Neuron (in vitro differentiated cells): ENCODE data around the gene CLUH.
"Not testable (repeated sequence)": the region's sequence is repeated elsewhere in the genome, so short reads cannot be mapped to it uniquely, and the experiment has no call there.

ENCODE experiments used
- H2AFZ ChIP-seq: one replicate; pipeline ENCODE4 v1.6.1; 2013; ENCODE audit warnings: low read depth, mild to moderate bottlenecking, inconsistent platforms, low read length, moderate library complexity
- H3K27me3 ChIP-seq: one replicate; pipeline ENCODE4 v1.6.1; 2013; ENCODE audit warnings: low read length; ENCODE audit not compliant: insufficient read depth
- H3K36me3 ChIP-seq: one replicate; pipeline ENCODE4 v1.6.1; 2013; ENCODE audit warnings: low read length; ENCODE audit not compliant: insufficient read depth
- H3K4me1 ChIP-seq: one replicate; pipeline ENCODE4 v1.6.1; 2013; ENCODE audit warnings: low read length; ENCODE audit not compliant: insufficient read depth
- H3K4me3 ChIP-seq: 2 replicates; pipeline ENCODE4 v1.5.1; 2013; ENCODE audit warnings: mild to moderate bottlenecking, low read length, moderate library complexity
- H3K9me3 ChIP-seq: one replicate; pipeline ENCODE4 v1.6.1; 2013; ENCODE audit warnings: low read length

The CLUH gene

GRCh38 chr17:2703181-2703580 lies 8.4 kb downstream of the CLUH start:
- Histone ChIP-seq H3K36me3 (peaks cover 39% of the 10 kb centered on the region), H3K4me1 (no peaks in the 10 kb centered on the region), H2AFZ (no peak overlapping the region), H3K9me3 (no peaks in the 10 kb centered on the region), H3K27me3 (no peaks in the 10 kb centered on the region), H3K4me3 (no peak overlapping the region)

- no peak overlapping the region for H3K4me3 ChIP-seq
- no peak overlapping the region for H2AFZ ChIP-seq
- H3K4me1 ChIP-seq, result no peaks in the 10 kb centered on the region
- peaks cover 47% of the 10 kb centered on the region for H3K36me3 ChIP-seq
- no peaks in the 10 kb centered on the region for H3K27me3 ChIP-seq
- no peaks in the 10 kb centered on the region for H3K9me3 ChIP-seq
These were observed 9.4 kb downstream of the CLUH start for GRCh38 chr17:2701996-2702741.

GRCh38 chr17:2701161-2701995 lies 10.2 kb downstream of the CLUH start:
- no peak overlapping the region for H2AFZ ChIP-seq
- H3K27me3 ChIP-seq, result no peaks in the 10 kb centered on the region
- H3K36me3 ChIP-seq, result peaks cover 51% of the 10 kb centered on the region
- H3K9me3 ChIP-seq, result no peaks in the 10 kb centered on the region
- H3K4me1 ChIP-seq, result no peaks in the 10 kb centered on the region
- H3K4me3 ChIP-seq, result no peak overlapping the region

GRCh38 chr17:2700491-2701141 lies 10.9 kb downstream of the CLUH start:
- H3K4me1 ChIP-seq, result no peaks in the 10 kb centered on the region
- H3K9me3 ChIP-seq, result no peaks in the 10 kb centered on the region
- H2AFZ ChIP-seq, result no peak overlapping the region
- H3K27me3 ChIP-seq, result no peaks in the 10 kb centered on the region
- H3K36me3 ChIP-seq, result peaks cover 55% of the 10 kb centered on the region
- H3K4me3 ChIP-seq, result no peak overlapping the region

GRCh38 chr17:2700030-2700490 lies 11.5 kb downstream of the CLUH start:
- no peaks in the 10 kb centered on the region for H3K27me3 ChIP-seq
- no peaks in the 10 kb centered on the region for H3K9me3 ChIP-seq
- H2AFZ ChIP-seq, result no peak overlapping the region
- no peak overlapping the region for H3K4me3 ChIP-seq
- H3K36me3 ChIP-seq, result peaks cover 60% of the 10 kb centered on the region
- no peaks in the 10 kb centered on the region for H3K4me1 ChIP-seq

- not testable (repeated sequence) for H3K4me1 ChIP-seq, H3K27me3 ChIP-seq, H3K4me3 ChIP-seq, H3K9me3 ChIP-seq, H2AFZ ChIP-seq
- peaks cover 62% of the 10 kb centered on the region for H3K36me3 ChIP-seq
These were observed 12.3 kb downstream of the CLUH start for GRCh38 chr17:2699216-2699805.

- H3K36me3 ChIP-seq, result peaks cover 57% of the 10 kb centered on the region
- H3K4me3 ChIP-seq, result no peak overlapping the region
These were observed 13.9 kb downstream of the CLUH start for GRCh38 chr17:2697611-2698162.

GRCh38 chr17:2695961-2696760 lies 15.4 kb downstream of the CLUH start:
- H3K9me3 ChIP-seq, result no peaks in the 10 kb centered on the region
- no peaks in the 10 kb centered on the region for H3K27me3 ChIP-seq
- no peaks in the 10 kb centered on the region for H3K4me1 ChIP-seq
- H3K36me3 ChIP-seq, result peaks cover 53% of the 10 kb centered on the region
- H3K4me3 ChIP-seq, result no peak overlapping the region
- H2AFZ ChIP-seq, result no peak overlapping the region

More at GRCh38 chr17:2697611-2698162, 13.9 kb downstream of the CLUH start:
- Histone ChIP-seq H2AFZ (no peak overlapping the region), H3K4me1 (no peaks in the 10 kb centered on the region), H3K9me3 (no peaks in the 10 kb centered on the region), H3K27me3 (no peaks in the 10 kb centered on the region)

- Histone ChIP-seq H3K36me3 (peaks cover 46% of the 10 kb centered on the region), H3K27me3 (no peaks in the 10 kb centered on the region), H3K9me3 (no peaks in the 10 kb centered on the region)
These were observed 16.2 kb downstream of the CLUH start for GRCh38 chr17:2695243-2695960.

GRCh38 chr17:2694381-2695242 lies 17.0 kb downstream of the CLUH start:
- Histone ChIP-seq H3K4me1 (no peaks in the 10 kb centered on the region), H3K27me3 (no peaks in the 10 kb centered on the region), H3K4me3 (no peak overlapping the region), H3K9me3 (no peaks in the 10 kb centered on the region), H2AFZ (no peak overlapping the region), H3K36me3 (peaks cover 40% of the 10 kb centered on the region)

More at GRCh38 chr17:2695243-2695960, 16.2 kb downstream of the CLUH start:
- Histone ChIP-seq H2AFZ (no peak overlapping the region), H3K4me1 (no peaks in the 10 kb centered on the region), H3K4me3 (no peak overlapping the region)
